GM21447 (cell line): Measurements from ENCODE around the gene SMG9.
"Not testable (repeated sequence)": the region's sequence is repeated elsewhere in the genome, so short reads cannot be mapped to it uniquely, and the experiment has no call there.

Experiments
- ATAC-seq: cut with Tn5 transposase; IDR thresholded peaks from one replicate; pipeline ENCODE4 v1.9.1; 2021; ENCODE audit not compliant: unreplicated experiment

The SMG9 gene

GRCh38 chr19:43695985-43696704 is 58.6 kb downstream of the SMG9 start:
- ATAC-seq = no peak

- ATAC-seq = no peak
Measured at GRCh38 chr19:43694553-43694952, 60.2 kb downstream of the SMG9 start.

GRCh38 chr19:43692877-43693276 is 61.9 kb downstream of the SMG9 start:
- no peak for ATAC-seq

GRCh38 chr19:43692385-43692784 is 62.4 kb downstream of the SMG9 start:
- no peak for ATAC-seq

- no peak for ATAC-seq
Measured at GRCh38 chr19:43691755-43692154, 63.0 kb downstream of the SMG9 start.

- ATAC-seq = no peak
Measured at GRCh38 chr19:43690890-43691289, 63.9 kb downstream of the SMG9 start.

- ATAC-seq = no peak
Measured at GRCh38 chr19:43690444-43690843, 64.3 kb downstream of the SMG9 start.

- no peak for ATAC-seq
Measured at GRCh38 chr19:43688059-43688701, 66.6 kb downstream of the SMG9 start.

GRCh38 chr19:43687660-43687997 is 67.1 kb downstream of the SMG9 start:
- ATAC-seq = no peak

GRCh38 chr19:43684326-43684725 is 70.4 kb downstream of the SMG9 start:
- ATAC-seq = no peak

GRCh38 chr19:43683905-43684304 is 70.9 kb downstream of the SMG9 start:
- ATAC-seq = no peak

- no peak for ATAC-seq
Measured at GRCh38 chr19:43682824-43683661, 71.7 kb downstream of the SMG9 start.

GRCh38 chr19:43682269-43682668 is 72.5 kb downstream of the SMG9 start:
- not testable (repeated sequence) for ATAC-seq

- no peak for ATAC-seq
Measured at GRCh38 chr19:43681821-43682220, 72.9 kb downstream of the SMG9 start.

GRCh38 chr19:43678512-43679261 is 76.1 kb downstream of the SMG9 start:
- ATAC-seq = no peak
